Measurements from ENCODE around the gene SLC9C1.

SLC9C1 gene

DNA sequence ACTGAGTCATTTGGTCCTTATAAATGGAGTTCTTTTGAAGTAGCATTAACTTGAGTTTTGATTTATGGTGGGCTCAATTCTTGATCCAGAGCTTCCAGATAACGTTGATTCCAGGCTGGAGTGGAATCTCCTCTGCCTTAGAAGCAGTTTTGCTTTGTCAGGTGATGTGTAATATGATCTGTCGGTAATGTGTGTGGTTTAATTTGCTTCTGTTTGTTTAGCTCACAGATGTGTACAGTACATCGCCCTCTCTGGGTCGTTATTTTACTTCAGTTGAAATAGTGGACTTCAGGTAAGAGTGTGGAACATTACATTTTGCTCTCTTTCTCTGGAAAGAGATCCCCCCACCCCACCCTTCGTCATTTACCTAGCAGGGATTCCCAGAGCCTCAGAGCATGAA, 184.7 kb downstream of the SLC9C1 start:
- no peak for TF ChIP-seq CTCF (IDR thresholded peaks at IDR 0.05; ENCODE audit: unreplicated experiment in 3 of 3)
- peak overlapping the region in 1 of 3 experiments; percentile 24 for H3K27ac Mint-ChIP-seq
- H3K27me3 Mint-ChIP-seq (ENCODE audit: low read depth), result no peaks in the 10 kb centered on the region
- peaks cover 7% of the 10 kb centered on the region for H3K4me1 Mint-ChIP-seq
- H3K9me3 Mint-ChIP-seq, result no peaks in the 10 kb centered on the region
- H3K36me3 Mint-ChIP-seq (ENCODE audit: low read depth), result no peaks in the 10 kb centered on the region
- no peak overlapping the region for H3K4me3 Mint-ChIP-seq

GRCh38 chr3:112104774-112105173, 189.2 kb downstream of the SLC9C1 start:
- TF ChIP-seq CTCF (IDR thresholded peaks at IDR 0.05; ENCODE audit: unreplicated experiment in 3 of 3), result no peak
- Mint-ChIP-seq H3K4me3 (no peak overlapping the region), H3K36me3 (ENCODE audit: low read depth) (peaks cover 4% of the 10 kb centered on the region), H3K27ac (no peak overlapping the region), H3K27me3 (ENCODE audit: low read depth) (no peaks in the 10 kb centered on the region), H3K9me3 (no peaks in the 10 kb centered on the region), H3K4me1 (no peaks in the 10 kb centered on the region)

DNA sequence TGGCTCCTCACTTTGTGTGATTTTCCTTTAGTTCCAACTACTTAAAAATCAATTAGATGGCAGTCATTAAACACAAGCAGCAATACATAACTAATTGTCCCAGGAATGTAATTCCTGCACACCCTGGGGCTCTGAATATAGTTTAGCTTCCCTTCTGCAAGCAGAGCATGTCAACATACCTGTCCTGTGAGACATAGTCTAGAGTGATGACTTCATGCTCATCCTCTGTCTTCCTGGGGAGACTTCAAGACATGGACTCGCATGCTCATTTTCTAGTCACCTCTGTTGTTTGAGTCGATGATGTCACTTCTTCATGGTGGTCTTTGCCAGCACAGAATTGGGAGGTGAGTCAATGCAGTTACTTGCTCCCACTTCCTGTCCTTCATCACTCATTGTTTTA, 192.1 kb downstream of the SLC9C1 start:
- Mint-ChIP-seq H3K27me3 (ENCODE audit: low read depth) (no peaks in the 10 kb centered on the region), H3K36me3 (ENCODE audit: low read depth) (peaks cover 9% of the 10 kb centered on the region), H3K27ac (peak overlapping the region in 1 of 3 experiments; percentile 45), H3K4me3 (no peak overlapping the region), H3K9me3 (no peaks in the 10 kb centered on the region), H3K4me1 (peaks cover 11% of the 10 kb centered on the region)
- no peak for TF ChIP-seq CTCF (IDR thresholded peaks at IDR 0.05; ENCODE audit: unreplicated experiment in 3 of 3)

GRCh38 chr3:112097378-112097777, 196.6 kb downstream of the SLC9C1 start:
- peaks cover 23% of the 10 kb centered on the region for H3K4me1 Mint-ChIP-seq
- no peak overlapping the region for H3K4me3 Mint-ChIP-seq
- no peaks in the 10 kb centered on the region for H3K9me3 Mint-ChIP-seq
- no peak for TF ChIP-seq CTCF (IDR thresholded peaks at IDR 0.05; ENCODE audit: unreplicated experiment in 3 of 3)
- no peaks in the 10 kb centered on the region for H3K27me3 Mint-ChIP-seq (ENCODE audit: low read depth)
- peaks cover 19% of the 10 kb centered on the region for H3K36me3 Mint-ChIP-seq (ENCODE audit: low read depth)
- no peak overlapping the region for H3K27ac Mint-ChIP-seq

DNA sequence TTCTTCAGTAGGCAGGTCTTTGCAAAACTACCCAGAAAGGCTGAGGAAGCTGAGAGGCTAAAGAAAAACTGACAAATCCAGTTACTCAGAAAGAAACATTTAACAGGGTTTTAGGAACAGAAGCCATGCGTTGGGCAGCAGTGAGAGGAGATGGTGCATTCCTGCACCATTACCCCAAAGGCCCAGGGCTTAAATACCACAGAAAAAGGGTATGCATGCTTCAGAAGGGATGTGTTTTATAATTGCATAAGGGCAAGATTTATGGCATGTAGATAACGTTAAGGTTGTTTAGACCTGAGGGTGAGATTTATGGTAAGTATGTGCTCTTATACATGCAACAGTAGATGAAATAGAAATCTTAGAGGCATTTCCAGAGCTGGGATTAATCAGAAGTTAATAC, 197.8 kb downstream of the SLC9C1 start:
- Mint-ChIP-seq H3K27ac (no peak overlapping the region), H3K9me3 (no peaks in the 10 kb centered on the region), H3K27me3 (ENCODE audit: low read depth) (no peaks in the 10 kb centered on the region), H3K4me3 (no peak overlapping the region), H3K4me1 (peaks cover 29% of the 10 kb centered on the region), H3K36me3 (ENCODE audit: low read depth) (peaks cover 19% of the 10 kb centered on the region)
- no peak for TF ChIP-seq CTCF (IDR thresholded peaks at IDR 0.05; ENCODE audit: unreplicated experiment in 3 of 3)

- Mint-ChIP-seq H3K36me3 (ENCODE audit: low read depth) (peaks cover 19% of the 10 kb centered on the region), H3K4me1 (peaks cover 34% of the 10 kb centered on the region), H3K4me3 (no peak overlapping the region), H3K9me3 (no peaks in the 10 kb centered on the region), H3K27me3 (ENCODE audit: low read depth) (no peaks in the 10 kb centered on the region), H3K27ac (no peak overlapping the region)
- no peak for TF ChIP-seq CTCF (IDR thresholded peaks at IDR 0.05; ENCODE audit: unreplicated experiment in 3 of 3)
These were observed 198.3 kb downstream of the SLC9C1 start for GRCh38 chr3:112095731-112096130.

Measured in nephron (organoid).